Heart left ventricle (tissue), 16 donors: ENCODE results near the gene CKAP4. TPM values are rescaled to one million over a fixed set of nuclear protein-coding genes. Genes with fewer than 3 reads are reported as not detected.

ENCODE experiments used
- ATAC-seq, 4 donors: fragments of 200-7000 bp; cut with Tn5 transposase; one replicate each; pipeline ENCODE4 v1.9.1; 2020 to 2022; ENCODE audit warnings: moderate library complexity in 4 of 4, mild to moderate bottlenecking in 3 of 4, moderate number of reproducible peaks in 1 of 4
- DNase-seq, 5 donors: peaks; one replicate each; pipeline ENCODE4 v3.0.0-alpha.2; 2020
- H3K27ac ChIP-seq, 12 donors: fragments of 200-600 bp; sonication (generic) in 4 of 12; one replicate each; pipeline versions ENCODE4 v1.5.0 to v1.8.0; 2016 to 2022; ENCODE audit warnings: mild to moderate bottlenecking in 2 of 12
- H3K27me3 ChIP-seq, 9 donors: fragments of 200-600 bp; sonication (generic) in 2 of 9; one replicate each; pipeline versions ENCODE4 v1.5.1 to v1.8.0; 2016 to 2022; ENCODE audit warnings: mild to moderate bottlenecking in 3 of 9
- H3K36me3 ChIP-seq, 9 donors: fragments of 200-600 bp; sonication (generic) in 2 of 9; one replicate each; pipeline versions ENCODE4 v1.5.0 to v1.8.0; 2018 to 2022; ENCODE audit warnings: mild to moderate bottlenecking in 2 of 9
- H3K4me1 ChIP-seq, 12 donors: fragments of 200-600 bp; sonication (generic) in 4 of 12; one replicate each; pipeline versions ENCODE4 v1.5.0 to v1.8.0; 2016 to 2022; ENCODE audit warnings: mild to moderate bottlenecking in 3 of 12
- H3K4me3 ChIP-seq, 12 donors: fragments of 200-600 bp; sonication (generic) in 4 of 12; one replicate each; pipeline versions ENCODE4 v1.5.0 to v1.8.0; 2017 to 2022; ENCODE audit warnings: mild to moderate bottlenecking in 9 of 12, moderate library complexity in 4 of 12
- H3K9me3 ChIP-seq, 12 donors: fragments of 200-600 bp; sonication (generic) in 4 of 12; one replicate each; pipeline versions ENCODE4 v1.5.0 to v1.8.0; 2016 to 2022; ENCODE audit warnings: mild to moderate bottlenecking in 1 of 12
- POLR2A ChIP-seq, 2 donors: fragments of 450-650 bp; IDR thresholded peaks; one replicate each; pipeline ENCODE4 v1.6.1; 2017; ENCODE audit warnings: antibody characterized with exemption in 2 of 2, mild to moderate bottlenecking in 2 of 2, moderate library complexity in 2 of 2
- WGBS, 4 donors: extraction: QIAGEN DNeasy Blood & Tissue Kit in 2 of 4; methylation state at CpG; one replicate each; pipeline versions ENCODE4 v1.1.5 to v1.1.7; 2013 to 2018; 5-methylcytosine and 5-hydroxymethylcytosine counted together
- intact Hi-C, 10 donors: fragments of 100-400 bp; cut with DNase I; formaldehyde crosslinking; loops; one replicate each; pipeline versions ENCODE4 v1.11.1 to v1.14.2; 2022
- polyA plus RNA-seq, 2 donors: library from polyadenylated mRNA; stranded (reverse); fragments of 200-250 nt; gene quantifications; one replicate each; pipeline ENCODE4 v1.2.3, GENCODE V29; 2013
- total RNA-seq, 9 donors: library from RNA; depleted of rRNA in 2 of 9; stranded (reverse); fragments of >200 nt in 2 of 9; fragmentation: NEBNext Ultra II Directional in 3 of 9; extraction: Animal tissue kit (Norgen Biotek cat#: 25700) in 3 of 9; gene quantifications; one replicate each; pipeline versions ENCODE4 v1.1.0 to v1.2.4, GENCODE V29; 2016 to 2023
- TF ChIP-seq, protein P1 (sequence below), 12 donors: fragments of 200-600 bp; sonication (generic) in 4 of 12; IDR thresholded peaks; one replicate each; pipeline versions ENCODE4 v1.5.0 to v1.8.0; 2018 to 2022; ENCODE audit warnings: antibody characterized with exemption in 12 of 12, mild to moderate bottlenecking in 5 of 12
- donor health status: ischemic (EF 13 %, LVEDD 7.1; RV severe dilation, severe dysfunction).
- donor health status: healthy with polysubstance abuse.
- donor health status: DM: no; HTN: yes; CAD: no.
- donor health status: DM: no; HTN: no; CAD: no.
- donor health status: ischemic (EF 25% LVEDD 6.9; RV normal size, moderate dysfunction).
- donor health status: ischemic (EF 25% LVEDD 5.7; RV mildly dilated, moderate dysfunction).
- donor health status: healthy.
- donor health status: DM: yes; HTN: yes; CAD: no.
- donor health status: ischemic (EF 35%, LVEDD 5.7; RV mildly dilated, moderate dysfunction).
- donor health status: nonischemic (EF 11% LVEDD 7.7; RV severe dilation, severe dysfunction).
- donor health status: DM: yes; HTN: yes; CAD: no.
- donor health status: PGD.
- donor health status: ischemic (EF 29% LVEDD 5.4; RV normal size, mild dysfunction).
- donor health status: nonischemic (EF 23%, LVEDD 6.1; RV moderate dilation, normal function).

The CKAP4 gene
- total and polyA plus RNA-seq, 11 donors: 19.0 to 70.7 (median 53.7) TPM

DNA sequence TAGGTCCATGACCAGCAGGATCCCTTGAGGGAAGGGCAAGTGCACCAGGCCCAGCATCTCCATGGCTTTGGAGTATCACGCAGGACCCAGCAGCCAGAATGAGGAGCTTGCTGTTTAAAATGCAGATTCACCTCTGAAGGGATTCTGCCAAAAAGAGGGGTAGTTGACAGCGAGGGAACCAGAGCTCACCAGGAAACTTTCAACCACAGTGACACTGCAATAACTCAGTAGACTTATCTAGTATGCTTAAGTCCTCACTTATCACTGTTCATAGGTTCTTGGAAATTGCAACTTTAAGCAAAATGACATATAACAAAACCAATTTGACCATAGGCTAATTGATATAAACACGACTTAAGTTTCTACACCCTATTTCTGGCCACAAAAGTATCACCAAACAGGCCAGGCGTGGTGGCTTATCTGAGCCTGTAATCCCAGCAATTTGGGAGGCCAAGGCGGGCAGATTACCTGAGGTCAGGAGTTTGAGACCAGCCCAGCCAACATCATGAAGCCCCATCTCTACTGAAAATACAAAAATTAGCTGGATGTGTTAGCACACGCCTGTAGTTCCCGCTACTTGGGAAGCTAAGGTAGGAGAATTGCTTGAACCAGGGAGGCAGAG lies 21.4 kb upstream of the CKAP4 start:
- intact Hi-C loops: no loop called here
- Histone ChIP-seq H3K9me3 (no peaks in the 10 kb centered on the region), H3K27me3 (no peaks in the 10 kb centered on the region), H3K4me3 (no peak overlapping the region), H3K36me3 (no peaks in the 10 kb centered on the region), H3K4me1 (peaks cover 0 to 12% (median 1%) of the 10 kb centered on the region in 12 donors), H3K27ac (no peak overlapping the region)
- ATAC-seq: no peak
- TF ChIP-seq, protein P1, sequence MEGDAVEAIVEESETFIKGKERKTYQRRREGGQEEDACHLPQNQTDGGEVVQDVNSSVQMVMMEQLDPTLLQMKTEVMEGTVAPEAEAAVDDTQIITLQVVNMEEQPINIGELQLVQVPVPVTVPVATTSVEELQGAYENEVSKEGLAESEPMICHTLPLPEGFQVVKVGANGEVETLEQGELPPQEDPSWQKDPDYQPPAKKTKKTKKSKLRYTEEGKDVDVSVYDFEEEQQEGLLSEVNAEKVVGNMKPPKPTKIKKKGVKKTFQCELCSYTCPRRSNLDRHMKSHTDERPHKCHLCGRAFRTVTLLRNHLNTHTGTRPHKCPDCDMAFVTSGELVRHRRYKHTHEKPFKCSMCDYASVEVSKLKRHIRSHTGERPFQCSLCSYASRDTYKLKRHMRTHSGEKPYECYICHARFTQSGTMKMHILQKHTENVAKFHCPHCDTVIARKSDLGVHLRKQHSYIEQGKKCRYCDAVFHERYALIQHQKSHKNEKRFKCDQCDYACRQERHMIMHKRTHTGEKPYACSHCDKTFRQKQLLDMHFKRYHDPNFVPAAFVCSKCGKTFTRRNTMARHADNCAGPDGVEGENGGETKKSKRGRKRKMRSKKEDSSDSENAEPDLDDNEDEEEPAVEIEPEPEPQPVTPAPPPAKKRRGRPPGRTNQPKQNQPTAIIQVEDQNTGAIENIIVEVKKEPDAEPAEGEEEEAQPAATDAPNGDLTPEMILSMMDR (IDR thresholded peaks at IDR 0.05): no peak
- TF ChIP-seq POLR2A (IDR thresholded peaks at IDR 0.05): no peak
- WGBS, 4 donors: 88 to 94% (median 91%) methylated on average over 7 of the region's 7 CpGs
- DNase-seq: no peak

GRCh38 chr12:106267535-106267934 lies 19.7 kb upstream of the CKAP4 start:
- Histone ChIP-seq H3K4me3 (no peak overlapping the region), H3K27ac (no peak overlapping the region), H3K9me3 (no peaks in the 10 kb centered on the region), H3K27me3 (no peaks in the 10 kb centered on the region), H3K4me1 (peaks cover 0 to 12% (median 1%) of the 10 kb centered on the region in 12 donors), H3K36me3 (no peaks in the 10 kb centered on the region)
- ATAC-seq (peak in 2 of 4 donors; percentile 38 to 64), DNase-seq (no peak)
- 21 to 30% (median 29%) methylated on average over 2 of the region's 2 CpGs for WGBS, 4 donors
- TF ChIP-seq, protein P1 (IDR thresholded peaks at IDR 0.05): no peak
- TF ChIP-seq POLR2A (IDR thresholded peaks at IDR 0.05): no peak
- intact Hi-C loops: no loop called here

- TF ChIP-seq, protein P1 (IDR thresholded peaks at IDR 0.05): no peak
- TF ChIP-seq POLR2A (IDR thresholded peaks at IDR 0.05): no peak
- Histone ChIP-seq H3K4me3 (no peak overlapping the region), H3K27ac (no peak overlapping the region), H3K4me1 (peaks cover 0 to 6% (median 0%) of the 10 kb centered on the region in 12 donors), H3K9me3 (no peaks in the 10 kb centered on the region), H3K36me3 (no peaks in the 10 kb centered on the region), H3K27me3 (no peaks in the 10 kb centered on the region)
- no peak for ATAC-seq
- intact Hi-C loops: no loop called here
- no peak for DNase-seq
- 78 to 95% (median 86%) methylated on average over 1 of the region's 1 CpG for WGBS, 4 donors
Observed at GRCh38 chr12:106265116-106265515, 17.3 kb upstream of the CKAP4 start.

- no peak for ATAC-seq
- H3K27me3 ChIP-seq: no peaks in the 10 kb centered on the region
- H3K9me3 ChIP-seq: no peaks in the 10 kb centered on the region
- TF ChIP-seq, protein P1 (IDR thresholded peaks at IDR 0.05): no peak
- TF ChIP-seq POLR2A (IDR thresholded peaks at IDR 0.05): no peak
- no peak overlapping the region for H3K4me3 ChIP-seq
- DNase-seq: no peak
- no peaks in the 10 kb centered on the region for H3K4me1 ChIP-seq
- H3K36me3 ChIP-seq: no peaks in the 10 kb centered on the region
- no peak overlapping the region for H3K27ac ChIP-seq
- 90 to 100% (median 91%) methylated on average over 1 of the region's 1 CpG; no CpG with 5 or more reads in 1 of the 4 donors for WGBS, 4 donors
- intact Hi-C loops: no loop called here
Observed at GRCh38 chr12:106258935-106259334, 11.1 kb upstream of the CKAP4 start.
